RWPE1 (cell line): Measurements from ENCODE around the gene ATXN7L3.

Experiments used
- CTCF ChIA-PET: fragments of 350-600 bp; sonication (Branson Sonifier 250); formaldehyde crosslinking; extraction: SDS; loops from one replicate; lab custom pipeline; 2021; lab: Yijun Ruan, JAX
- POLR2A ChIA-PET: fragments of 400-600 bp; formaldehyde crosslinking; extraction: SDS; loops from one replicate; lab custom pipeline; 2020; ENCODE audit warnings: antibody characterized with exemption; ENCODE audit not compliant: low non-redundant PET; lab: Yijun Ruan, JAX
- DNase-seq: peaks from one replicate; pipeline ENCODE4 v3.0.0; 2012; ENCODE audit warnings: low spot score
- H3K27ac ChIP-seq: fragments of 450-650 bp; 2 replicates; pipeline ENCODE4 v1.5.1; 2017
- CTCF ChIP-seq: fragments of 450-650 bp; conservative IDR thresholded peaks from 2 replicates; pipeline ENCODE4 v1.5.1; 2017; ENCODE audit warnings: low read depth, mild to moderate bottlenecking

The ATXN7L3 gene

DNA sequence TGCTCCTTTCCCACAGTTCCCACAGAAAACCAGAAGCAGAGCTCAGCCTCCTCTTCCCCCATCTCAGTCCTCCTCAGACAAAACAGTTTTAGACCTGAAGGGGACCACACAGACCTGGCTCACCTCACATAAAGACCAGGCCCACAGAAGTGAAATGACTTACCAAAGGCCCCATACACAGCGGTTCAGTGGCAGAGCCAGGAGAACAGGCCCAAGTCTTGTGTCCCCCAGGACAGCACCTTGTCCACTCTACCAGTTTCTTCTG is 14.5 kb upstream of the ATXN7L3 start:
- POLR2A ChIA-PET = no interaction called here
- H3K27ac ChIP-seq = peak overlapping the region; percentile 79
- TF ChIP-seq CTCF = no peak
- CTCF ChIA-PET = no interaction called here
- no peak for DNase-seq

DNA sequence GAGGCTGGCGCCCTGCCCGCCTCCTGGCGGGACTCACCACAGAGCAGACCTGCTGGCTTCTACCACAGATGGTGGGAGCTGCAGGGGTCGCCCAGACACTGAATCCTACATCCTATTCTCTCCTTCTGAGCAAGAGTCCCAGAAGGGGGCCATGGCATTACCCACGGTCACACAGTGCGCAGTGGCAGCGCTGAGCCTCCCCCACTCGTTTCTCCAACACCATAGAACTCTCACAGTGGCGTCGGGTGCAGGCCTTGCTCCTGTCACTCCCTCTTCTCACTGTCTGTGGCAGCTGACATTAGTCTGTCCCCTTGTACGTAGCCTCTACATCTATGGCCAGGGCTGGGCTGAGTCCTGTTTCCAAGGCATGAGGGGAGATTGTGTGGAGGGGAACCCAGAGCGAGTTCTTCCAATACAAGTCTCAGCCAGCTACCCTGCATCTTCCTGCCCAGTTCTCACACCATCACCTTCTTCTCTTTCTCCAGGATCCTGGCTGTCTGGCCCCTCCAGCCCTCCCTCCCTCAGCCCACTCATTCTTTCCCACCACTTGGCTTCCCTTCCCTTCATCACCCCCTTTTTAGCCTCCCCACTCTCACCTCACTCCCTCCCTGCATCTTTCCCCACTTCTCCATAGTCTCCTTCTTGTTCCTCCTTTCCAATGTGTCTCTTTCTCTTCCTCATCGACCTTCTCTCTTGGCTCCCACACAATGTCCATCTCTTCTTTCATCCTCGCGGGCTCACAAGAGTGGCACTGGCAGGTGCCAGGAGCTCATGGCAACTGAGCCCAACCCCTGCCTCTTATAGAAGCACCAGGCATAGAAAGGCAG is 13.9 kb upstream of the ATXN7L3 start:
- peak overlapping the region; percentile 79 for H3K27ac ChIP-seq
- TF ChIP-seq CTCF = no peak
- POLR2A ChIA-PET = no interaction called here
- CTCF ChIA-PET = no interaction called here
- no peak for DNase-seq

DNA sequence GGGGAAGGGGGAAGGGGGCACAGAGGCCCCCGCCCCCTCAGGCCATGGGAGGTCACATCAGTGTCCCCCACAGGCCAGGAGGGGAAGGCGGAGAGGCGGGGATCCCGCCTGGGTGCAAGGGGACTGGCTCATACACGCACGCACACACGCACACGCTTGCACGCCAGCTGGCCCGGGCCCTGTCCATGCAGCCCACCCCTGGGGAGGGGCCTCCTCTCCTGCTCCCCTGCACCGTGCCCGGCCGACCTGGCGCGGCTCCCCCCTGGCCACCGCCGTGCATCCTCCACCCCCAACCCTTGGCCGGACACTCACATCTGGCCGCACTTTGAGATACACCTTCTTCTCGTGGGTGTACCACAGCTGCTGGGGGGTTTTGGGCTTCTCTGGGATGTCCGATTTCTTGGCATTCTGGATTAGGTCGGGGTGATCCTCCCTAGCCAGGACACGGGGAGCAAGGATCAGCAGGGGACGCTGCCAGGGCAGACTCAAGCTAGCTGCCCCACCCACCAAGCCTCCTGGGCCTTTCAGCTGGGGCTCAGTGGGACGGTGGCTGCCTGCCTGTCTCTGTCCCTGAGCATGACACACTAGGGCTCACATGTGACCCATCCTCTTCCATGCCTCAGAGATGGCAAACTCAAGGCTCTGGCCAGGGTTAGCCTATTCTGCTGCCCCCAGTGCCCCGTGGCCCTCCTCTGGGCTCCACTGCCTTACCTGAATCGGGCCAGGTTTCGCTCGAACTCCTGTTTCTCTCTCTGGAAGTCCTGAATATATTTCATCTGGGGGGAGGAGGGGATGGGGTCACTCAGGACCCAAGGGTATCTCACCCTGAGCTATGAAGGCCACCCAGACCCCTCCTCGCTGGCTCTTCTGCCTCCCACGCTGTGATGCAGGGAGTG is 13.1 kb upstream of the ATXN7L3 start:
- POLR2A ChIA-PET = no interaction called here
- CTCF ChIA-PET = no interaction called here
- no peak for DNase-seq
- TF ChIP-seq CTCF = no peak
- H3K27ac ChIP-seq = peak overlapping the region; percentile 79

DNA sequence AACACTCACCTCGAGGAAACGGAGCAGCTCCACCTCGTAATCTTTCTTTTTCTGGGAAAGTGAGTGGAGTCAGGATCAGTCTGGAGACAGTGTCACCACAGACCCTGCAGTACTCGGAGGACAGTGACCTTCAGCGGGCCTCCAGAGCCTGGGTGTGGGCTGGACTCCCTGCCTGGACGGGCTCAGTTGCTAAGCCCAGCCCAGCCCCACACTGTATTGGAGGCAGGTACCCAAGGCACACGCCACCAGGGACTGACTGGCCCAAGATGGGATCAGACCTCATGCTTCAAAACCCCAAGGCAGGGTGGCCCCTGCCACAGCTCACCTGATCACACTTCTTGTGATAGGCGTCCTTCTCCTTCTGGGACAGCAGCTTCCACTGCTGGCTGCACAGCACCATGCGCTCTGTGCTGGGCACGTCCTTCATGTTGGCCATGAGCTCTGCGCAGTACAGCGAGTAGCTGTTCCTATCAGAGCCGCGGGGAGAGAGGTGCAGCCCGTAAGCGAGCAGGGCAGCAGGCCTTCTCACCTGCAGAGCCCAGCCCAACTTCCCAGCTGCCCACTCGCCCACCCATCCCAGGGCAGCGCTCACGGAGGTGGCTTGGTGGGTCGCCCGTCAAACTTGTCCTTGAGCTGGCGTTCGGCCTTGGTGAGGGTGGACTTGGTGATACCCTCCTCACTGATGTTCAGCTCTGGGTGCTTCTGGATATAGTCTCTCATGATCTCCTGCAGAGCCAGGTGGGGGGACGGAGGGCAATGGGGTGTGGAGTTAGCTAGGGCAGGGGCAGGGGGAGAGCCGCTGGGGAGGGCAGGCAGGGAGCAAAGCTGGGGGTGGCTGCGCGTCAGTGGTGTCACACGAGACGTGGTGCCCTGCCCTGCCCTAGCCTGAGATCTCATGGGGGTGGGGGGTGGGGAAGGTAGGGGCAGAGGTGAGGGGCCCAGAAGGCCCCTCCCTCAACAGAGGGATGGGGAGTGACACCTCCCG is 11.9 kb upstream of the ATXN7L3 start:
- ChIA-PET CTCF (interaction anchor here (0.9 to 1.4 kb wide), 2 partner anchors 140 to 310 kb away, joined by 3 read pairs; no protein-coding TSS in a partner anchor), POLR2A (interaction anchor here (0.5 kb wide), 1 partner anchor 105 kb away, joined by 7 read pairs; no protein-coding TSS in a partner anchor)
- no peak for DNase-seq
- no peak for TF ChIP-seq CTCF
- peak overlapping the region; percentile 79 for H3K27ac ChIP-seq

DNA sequence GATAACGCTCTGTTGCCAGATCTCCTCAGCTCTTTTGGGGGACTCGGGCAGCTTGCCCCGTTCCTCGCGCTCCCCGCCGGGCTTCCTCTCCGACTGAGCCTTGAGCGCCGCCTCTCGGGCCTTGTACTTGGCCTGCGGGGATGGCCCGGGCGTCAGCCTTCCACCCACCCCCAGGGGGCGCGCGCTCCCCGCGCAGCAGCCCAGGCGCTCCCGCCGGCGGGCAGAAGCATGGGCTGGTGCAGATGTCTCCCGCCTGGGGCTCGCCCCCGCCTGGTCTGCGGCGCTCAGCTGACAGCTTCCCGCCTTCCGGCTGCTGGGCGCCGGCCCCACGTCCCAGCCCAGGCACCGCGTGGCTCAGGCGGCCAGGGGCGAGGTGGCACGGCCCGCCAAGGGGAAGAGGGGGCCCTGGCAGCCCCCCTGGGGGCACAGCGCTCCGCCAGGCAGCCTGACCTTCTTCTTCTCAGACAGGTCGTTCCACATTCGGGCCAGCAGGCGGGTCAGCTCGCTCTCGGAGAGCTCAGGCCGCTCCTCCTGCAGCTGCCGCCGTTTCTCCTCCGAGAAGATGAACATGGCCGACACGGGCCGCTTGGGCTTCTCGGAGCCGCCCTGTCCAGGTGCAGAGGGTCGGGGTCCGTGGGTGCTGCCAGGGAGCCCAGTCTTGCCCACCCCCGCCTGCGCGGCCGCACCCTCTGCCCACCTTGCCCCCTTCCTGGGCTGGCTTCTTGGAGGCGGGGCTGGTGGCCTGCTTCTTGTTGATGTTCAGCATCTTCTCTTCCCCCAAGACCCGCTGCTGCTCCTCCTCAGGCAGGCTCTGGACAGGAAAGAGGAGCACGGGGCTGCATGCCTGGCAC is 10.9 kb upstream of the ATXN7L3 start:
- ChIA-PET POLR2A (interaction anchor here (0.6 kb wide), 1 partner anchor 11 kb away, joined by 3 read pairs; the partner anchor contains the start of gene ATXN7L3), CTCF (interaction anchor here (0.6 to 1.4 kb wide), 7 partner anchors 9 to 311 kb away, joined by 3 to 6 read pairs (median 3); partner anchors contain the start of genes SLC4A1 and UBTF)
- peak; percentile 94 for TF ChIP-seq CTCF
- DNase-seq = peak; percentile 60
- H3K27ac ChIP-seq = peak overlapping the region; percentile 79
